Measurements from ENCODE around the gene ADSS2.
"Not testable (repeated sequence)": the region's sequence is repeated elsewhere in the genome, so short reads cannot be mapped to it uniquely, and the experiment has no call there.

Gene ADSS2
- long read RNA-seq, transcript ADSS-201 (13 exons, 2,780 nt) = major isoform, 358 of 402 reads
- long read RNA-seq, partial matches to known transcripts = 13 of 402 reads
- long read RNA-seq, other reads (novel, unspliced or antisense) = 31 of 402 reads

DNA sequence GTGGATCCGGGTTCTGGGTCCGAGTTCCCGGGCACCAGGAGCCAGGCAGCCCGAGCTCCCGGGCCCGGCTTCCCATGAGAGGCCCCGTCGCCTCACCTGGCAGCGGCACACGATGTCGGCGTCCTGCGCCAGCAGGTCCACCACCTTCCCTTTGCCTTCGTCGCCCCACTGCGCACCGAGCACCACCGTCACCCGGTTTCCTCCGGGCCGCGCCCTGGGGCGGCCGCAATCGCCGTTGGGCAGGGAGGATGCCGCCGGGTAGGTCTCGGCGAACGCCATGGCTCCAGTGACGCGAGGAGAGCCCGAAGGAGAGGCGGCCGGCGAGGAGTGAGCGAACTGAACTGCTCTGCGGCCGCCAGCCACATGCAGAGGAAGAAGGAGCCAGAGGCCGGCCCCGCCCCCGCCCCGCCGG lies at the start of gene ADSS2:
TSS of gene ADSS2 (minus strand) at position 371 of the 412 bp plus-strand sequence. CDS start at position 279, 92 bp downstream.
- DNase-seq (ENCODE audit: low read depth in 1 of 2, low spot score in 1 of 2) = no peak
- TF ChIP-seq, protein P1, sequence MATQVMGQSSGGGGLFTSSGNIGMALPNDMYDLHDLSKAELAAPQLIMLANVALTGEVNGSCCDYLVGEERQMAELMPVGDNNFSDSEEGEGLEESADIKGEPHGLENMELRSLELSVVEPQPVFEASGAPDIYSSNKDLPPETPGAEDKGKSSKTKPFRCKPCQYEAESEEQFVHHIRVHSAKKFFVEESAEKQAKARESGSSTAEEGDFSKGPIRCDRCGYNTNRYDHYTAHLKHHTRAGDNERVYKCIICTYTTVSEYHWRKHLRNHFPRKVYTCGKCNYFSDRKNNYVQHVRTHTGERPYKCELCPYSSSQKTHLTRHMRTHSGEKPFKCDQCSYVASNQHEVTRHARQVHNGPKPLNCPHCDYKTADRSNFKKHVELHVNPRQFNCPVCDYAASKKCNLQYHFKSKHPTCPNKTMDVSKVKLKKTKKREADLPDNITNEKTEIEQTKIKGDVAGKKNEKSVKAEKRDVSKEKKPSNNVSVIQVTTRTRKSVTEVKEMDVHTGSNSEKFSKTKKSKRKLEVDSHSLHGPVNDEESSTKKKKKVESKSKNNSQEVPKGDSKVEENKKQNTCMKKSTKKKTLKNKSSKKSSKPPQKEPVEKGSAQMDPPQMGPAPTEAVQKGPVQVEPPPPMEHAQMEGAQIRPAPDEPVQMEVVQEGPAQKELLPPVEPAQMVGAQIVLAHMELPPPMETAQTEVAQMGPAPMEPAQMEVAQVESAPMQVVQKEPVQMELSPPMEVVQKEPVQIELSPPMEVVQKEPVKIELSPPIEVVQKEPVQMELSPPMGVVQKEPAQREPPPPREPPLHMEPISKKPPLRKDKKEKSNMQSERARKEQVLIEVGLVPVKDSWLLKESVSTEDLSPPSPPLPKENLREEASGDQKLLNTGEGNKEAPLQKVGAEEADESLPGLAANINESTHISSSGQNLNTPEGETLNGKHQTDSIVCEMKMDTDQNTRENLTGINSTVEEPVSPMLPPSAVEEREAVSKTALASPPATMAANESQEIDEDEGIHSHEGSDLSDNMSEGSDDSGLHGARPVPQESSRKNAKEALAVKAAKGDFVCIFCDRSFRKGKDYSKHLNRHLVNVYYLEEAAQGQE (IDR thresholded peaks at IDR 0.05; ENCODE audit: insufficient replicate concordance, low read depth) = peak; percentile 29
- TF ChIP-seq POLR2AphosphoS5 (IDR thresholded peaks at IDR 0.05; ENCODE audit: low read depth) (peak; percentile 75; the same call in 1 of the 2 replicates), SPI1 (IDR thresholded peaks at IDR 0.05; ENCODE audit: borderline replicate concordance, low read depth) (no peak), GABPA (IDR thresholded peaks at IDR 0.05; ENCODE audit: low read depth) (no peak)
- TF ChIP-seq, protein P2, sequence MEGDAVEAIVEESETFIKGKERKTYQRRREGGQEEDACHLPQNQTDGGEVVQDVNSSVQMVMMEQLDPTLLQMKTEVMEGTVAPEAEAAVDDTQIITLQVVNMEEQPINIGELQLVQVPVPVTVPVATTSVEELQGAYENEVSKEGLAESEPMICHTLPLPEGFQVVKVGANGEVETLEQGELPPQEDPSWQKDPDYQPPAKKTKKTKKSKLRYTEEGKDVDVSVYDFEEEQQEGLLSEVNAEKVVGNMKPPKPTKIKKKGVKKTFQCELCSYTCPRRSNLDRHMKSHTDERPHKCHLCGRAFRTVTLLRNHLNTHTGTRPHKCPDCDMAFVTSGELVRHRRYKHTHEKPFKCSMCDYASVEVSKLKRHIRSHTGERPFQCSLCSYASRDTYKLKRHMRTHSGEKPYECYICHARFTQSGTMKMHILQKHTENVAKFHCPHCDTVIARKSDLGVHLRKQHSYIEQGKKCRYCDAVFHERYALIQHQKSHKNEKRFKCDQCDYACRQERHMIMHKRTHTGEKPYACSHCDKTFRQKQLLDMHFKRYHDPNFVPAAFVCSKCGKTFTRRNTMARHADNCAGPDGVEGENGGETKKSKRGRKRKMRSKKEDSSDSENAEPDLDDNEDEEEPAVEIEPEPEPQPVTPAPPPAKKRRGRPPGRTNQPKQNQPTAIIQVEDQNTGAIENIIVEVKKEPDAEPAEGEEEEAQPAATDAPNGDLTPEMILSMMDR (IDR thresholded peaks at IDR 0.05; ENCODE audit: insufficient read depth, low read length) = no peak
- Histone ChIP-seq H3K27ac (replicated peaks) (peak within 1 kb of the TSS; percentile 95), H3K4me3 (replicated peaks; ENCODE audit: insufficient read depth, low read length) (peak within 1 kb of the TSS; percentile 73), H3K27me3 (ENCODE audit: insufficient read depth, poor library complexity, severe bottlenecking) (no peaks in the 10 kb centered on the region)

DNA sequence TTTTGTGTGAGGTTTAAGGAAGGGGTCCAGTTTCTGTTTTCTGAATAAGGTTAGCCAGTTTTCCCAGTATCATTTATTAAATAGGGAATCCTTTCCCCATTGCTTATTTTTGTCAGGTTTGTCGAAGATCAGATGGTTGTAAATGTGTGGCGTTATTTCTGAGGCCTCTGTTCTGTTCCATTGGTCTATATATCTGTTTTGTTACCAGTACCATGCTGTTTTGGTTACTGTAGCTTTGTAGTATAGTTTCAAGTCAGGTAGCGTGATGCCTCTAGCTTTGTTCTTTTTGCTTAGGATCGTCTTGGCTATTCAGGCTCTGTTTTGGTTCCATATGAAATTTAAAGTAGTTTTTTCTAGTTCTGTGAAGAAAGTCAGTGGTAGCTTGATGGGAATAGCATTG lies 48.8 kb upstream of the ADSS2 start:
- not testable (repeated sequence) for H3K27ac ChIP-seq (replicated peaks); H3K4me3 ChIP-seq (replicated peaks; ENCODE audit: insufficient read depth, low read length); DNase-seq (ENCODE audit: low read depth in 1 of 2, low spot score in 1 of 2); H3K27me3 ChIP-seq (ENCODE audit: insufficient read depth, poor library complexity, severe bottlenecking)

DNA sequence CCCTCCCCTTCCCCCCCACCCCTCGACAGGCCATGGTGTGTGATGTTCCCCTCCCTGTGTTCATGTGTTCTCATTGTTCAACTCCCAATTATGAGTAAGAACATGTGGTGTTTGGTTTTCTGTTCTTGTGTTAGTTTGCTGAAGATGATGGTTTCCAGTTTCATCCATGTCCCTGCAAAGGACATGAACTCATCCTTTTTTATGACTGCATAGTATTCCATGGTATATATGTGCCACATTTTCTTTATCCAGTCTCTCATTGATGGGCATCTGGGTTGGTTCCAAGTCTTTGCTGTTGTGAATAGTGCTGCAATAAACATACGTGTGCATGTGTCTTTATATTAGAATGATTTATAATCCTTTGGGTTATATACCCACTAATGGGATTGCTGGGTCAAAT lies 47.8 kb upstream of the ADSS2 start:
- not testable (repeated sequence) for H3K4me3 ChIP-seq (replicated peaks; ENCODE audit: insufficient read depth, low read length); H3K27me3 ChIP-seq (ENCODE audit: insufficient read depth, poor library complexity, severe bottlenecking); H3K27ac ChIP-seq (replicated peaks); DNase-seq (ENCODE audit: low read depth in 1 of 2, low spot score in 1 of 2)

DNA sequence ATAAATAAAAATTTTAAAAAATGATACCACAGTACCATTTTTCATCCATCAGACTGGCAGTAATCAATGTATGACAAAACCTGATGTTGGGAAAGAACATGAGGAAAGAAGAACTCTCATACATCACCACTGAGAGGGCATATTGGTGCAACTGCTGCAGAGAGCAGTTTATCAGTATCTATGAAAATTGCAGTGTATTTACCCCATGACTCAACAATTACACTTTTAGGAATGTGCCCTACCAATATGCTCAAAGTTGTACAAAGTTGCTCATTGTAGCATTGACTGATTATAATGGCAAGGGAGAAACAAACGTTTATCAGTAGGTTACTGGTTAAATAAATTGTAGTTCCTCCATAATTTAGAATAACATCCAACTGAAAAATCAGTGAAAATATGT lies 46.1 kb upstream of the ADSS2 start:
- Histone ChIP-seq H3K27me3 (ENCODE audit: insufficient read depth, poor library complexity, severe bottlenecking) (no peaks in the 10 kb centered on the region), H3K4me3 (replicated peaks; ENCODE audit: insufficient read depth, low read length) (no peak overlapping the region), H3K27ac (replicated peaks) (no peak overlapping the region)
- no peak for DNase-seq (ENCODE audit: low read depth in 1 of 2, low spot score in 1 of 2)
- TF ChIP-seq POLR2AphosphoS5 (IDR thresholded peaks at IDR 0.05; ENCODE audit: low read depth) (no peak), GABPA (IDR thresholded peaks at IDR 0.05; ENCODE audit: low read depth) (no peak), SPI1 (IDR thresholded peaks at IDR 0.05; ENCODE audit: borderline replicate concordance, low read depth) (no peak)
- TF ChIP-seq, protein P1 (IDR thresholded peaks at IDR 0.05; ENCODE audit: insufficient replicate concordance, low read depth) = no peak
- TF ChIP-seq, protein P2 (IDR thresholded peaks at IDR 0.05; ENCODE audit: insufficient read depth, low read length) = no peak

DNA sequence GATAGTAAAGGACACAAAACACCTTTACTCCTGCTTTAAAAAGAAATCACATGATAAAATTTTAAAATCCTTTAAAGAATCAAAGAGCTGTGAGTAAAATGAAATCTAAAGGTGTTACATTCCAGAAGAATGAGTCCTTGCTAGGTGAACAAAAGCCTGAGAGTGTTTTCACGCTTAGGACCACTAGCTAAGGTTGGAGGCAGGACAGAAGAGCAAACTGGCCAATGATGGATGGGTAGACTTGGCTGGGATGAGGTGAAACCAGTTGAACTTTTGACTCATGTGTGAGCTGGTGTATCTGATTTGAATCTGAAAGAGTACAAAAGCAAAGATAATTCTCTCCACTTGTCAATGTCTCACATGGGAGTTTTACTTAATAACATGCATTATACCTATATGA lies 44.5 kb upstream of the ADSS2 start:
- Histone ChIP-seq H3K27me3 (ENCODE audit: insufficient read depth, poor library complexity, severe bottlenecking) (no peaks in the 10 kb centered on the region), H3K4me3 (replicated peaks; ENCODE audit: insufficient read depth, low read length) (no peak overlapping the region), H3K27ac (replicated peaks) (no peak overlapping the region)
- TF ChIP-seq SPI1 (IDR thresholded peaks at IDR 0.05; ENCODE audit: borderline replicate concordance, low read depth) = no peak
- TF ChIP-seq POLR2AphosphoS5 (IDR thresholded peaks at IDR 0.05; ENCODE audit: low read depth) = no peak
- TF ChIP-seq, protein P2 (IDR thresholded peaks at IDR 0.05; ENCODE audit: insufficient read depth, low read length) = no peak
- TF ChIP-seq GABPA (IDR thresholded peaks at IDR 0.05; ENCODE audit: low read depth) = no peak
- TF ChIP-seq, protein P1 (IDR thresholded peaks at IDR 0.05; ENCODE audit: insufficient replicate concordance, low read depth) = no peak
- DNase-seq (ENCODE audit: low read depth in 1 of 2, low spot score in 1 of 2) = no peak
